GM10248 (cell line): ENCODE results near the gene SUSD3.

Experiments
- CTCF ChIA-PET: fragments of 300-600 bp; sonication (Branson Sonifier 250); formaldehyde crosslinking; extraction: SDS; loops from one replicate; lab custom pipeline; 2021; ENCODE audit warnings: antibody characterized with exemption; lab: Yijun Ruan, JAX
- POLR2A ChIA-PET: fragments of 350-650 bp; sonication (Branson Sonifier 250); formaldehyde crosslinking; extraction: SDS; loops from one replicate; lab custom pipeline; 2020; ENCODE audit warnings: antibody characterized with exemption; lab: Yijun Ruan, JAX
- DNase-seq: peaks from one replicate; pipeline ENCODE4 v3.0.0; 2012; ENCODE audit errors: extremely low spot score
- CTCF ChIP-seq: IDR thresholded peaks from 2 replicates; pipeline ENCODE4 v1.5.1; 2012; ENCODE audit warnings: mild to moderate bottlenecking, low read depth; ENCODE audit errors: extremely low read depth, missing control alignments, control extremely low read depth

Gene SUSD3

GRCh38 chr9:93068956-93069355 is 10.5 kb downstream of the SUSD3 start:
- ChIA-PET CTCF (interaction anchor here (1.2 to 1.7 kb wide), 4 partner anchors 12 to 66 kb away, joined by 3 to 5 read pairs (median 4); no protein-coding TSS in a partner anchor), POLR2A (no interaction called here)
- DNase-seq: no peak
- no peak for TF ChIP-seq CTCF

GRCh38 chr9:93071464-93071863 is 13.0 kb downstream of the SUSD3 start:
- ChIA-PET POLR2A (no interaction called here), CTCF (interaction anchor here (1.9 kb wide), 1 partner anchor 37 kb away, joined by 6 read pairs; no protein-coding TSS in a partner anchor)
- no peak for TF ChIP-seq CTCF
- no peak for DNase-seq

- DNase-seq: no peak
- CTCF ChIA-PET: interaction anchor here (1.9 kb wide), 1 partner anchor 36 kb away, joined by 6 read pairs; no protein-coding TSS in a partner anchor
- POLR2A ChIA-PET: no interaction called here
- no peak for TF ChIP-seq CTCF
Observed at GRCh38 chr9:93072383-93072795, 13.9 kb downstream of the SUSD3 start.

- ChIA-PET CTCF (interaction anchor here (0.9 to 2.4 kb wide), 4 partner anchors 9 to 33 kb away, joined by 3 to 7 read pairs (median 4); no protein-coding TSS in a partner anchor), POLR2A (no interaction called here)
- no peak for TF ChIP-seq CTCF
- no peak for DNase-seq
Observed at GRCh38 chr9:93076101-93076791, 17.7 kb downstream of the SUSD3 start.

- TF ChIP-seq CTCF: no peak
- no peak for DNase-seq
- ChIA-PET POLR2A (no interaction called here), CTCF (interaction anchor here (0.9 to 2.4 kb wide), 4 partner anchors 8 to 32 kb away, joined by 3 to 7 read pairs (median 4); no protein-coding TSS in a partner anchor)
Observed at GRCh38 chr9:93076792-93077128, 18.3 kb downstream of the SUSD3 start.

- CTCF ChIA-PET: interaction anchor here (1.5 to 2.4 kb wide), 2 partner anchors 11 to 32 kb away, joined by 4 to 7 read pairs; no protein-coding TSS in a partner anchor
- no peak for DNase-seq
- no peak for TF ChIP-seq CTCF
- POLR2A ChIA-PET: no interaction called here
Observed at GRCh38 chr9:93077367-93077766, 18.9 kb downstream of the SUSD3 start.
